OCI-LY3 (cell line): Measurements from ENCODE around the gene AKAP1.

Source experiments
- H2AFZ ChIP-seq: fragments of 200-600, 300-600 bp; shearing (Covaris generic); 2 replicates; pipeline ENCODE4 v1.6.0; 2014; ENCODE audit warnings: antibody characterized with exemption, low read depth, low read length
- H3K27ac ChIP-seq: fragments of 200-600, 300-600 bp; sonication (generic); 2 replicates; pipeline ENCODE4 v1.5.1; 2014; ENCODE audit warnings: mild to moderate bottlenecking, low read length, moderate library complexity, mixed read lengths
- H3K27me3 ChIP-seq: fragments of 200-600, 300-600 bp; sonication (generic); 2 replicates; pipeline ENCODE4 v1.6.1; 2014; ENCODE audit warnings: low read depth, low read length, mixed read lengths
- H3K36me3 ChIP-seq: fragments of 200-600, 300-600 bp; sonication (generic); replicated peaks from 2 replicates; pipeline ENCODE3; 2014; ENCODE audit warnings: low read depth, low read length, mixed read lengths
- H3K4me1 ChIP-seq: fragments of 300-600, 200-600 bp; sonication (generic); 2 replicates; pipeline ENCODE4 v1.6.1; 2014; ENCODE audit warnings: low read length, mixed read lengths
- H3K4me2 ChIP-seq: fragments of 200-600, 300-600 bp; sonication (generic); 2 replicates; pipeline ENCODE4 v1.6.1; 2014; ENCODE audit warnings: low read length, mixed read lengths
- H3K4me3 ChIP-seq: fragments of 300-600, 200-600 bp; sonication (generic); 2 replicates; pipeline ENCODE4 v1.5.1; 2014; ENCODE audit warnings: antibody characterized with exemption, mild to moderate bottlenecking, low read length, moderate library complexity
- H3K79me2 ChIP-seq: fragments of 300-600, 200-600 bp; shearing (Covaris generic); 2 replicates; pipeline ENCODE4 v1.6.1; 2014; ENCODE audit warnings: mild to moderate bottlenecking, low read length, mixed read lengths
- H3K9ac ChIP-seq: fragments of 300-600, 200-600 bp; shearing (Covaris generic); 2 replicates; pipeline ENCODE4 v1.6.0; 2014; ENCODE audit warnings: mild to moderate bottlenecking, low read length, moderate library complexity
- H3K9me3 ChIP-seq: fragments of 200-600, 300-600 bp; shearing (Covaris generic); 2 replicates; pipeline ENCODE4 v1.6.1; 2014; ENCODE audit warnings: low read length, mixed read lengths; ENCODE audit not compliant: insufficient read depth
- H4K20me1 ChIP-seq: fragments of 200-600, 300-600 bp; sonication (generic); 2 replicates; pipeline ENCODE4 v1.6.1; 2016; ENCODE audit warnings: low read length, mixed read lengths; ENCODE audit not compliant: insufficient read depth
- CTCF ChIP-seq: fragments of 200-600, 300-600 bp; sonication (generic); IDR thresholded peaks from 2 replicates; pipeline ENCODE4 v1.5.1; 2014; ENCODE audit warnings: antibody characterized with exemption, low read length, low read depth
- EZH2phosphoT487 ChIP-seq: fragments of 200-600 bp; shearing (Covaris generic); IDR thresholded peaks from 2 replicates; pipeline ENCODE4 v1.6.1; 2018; ENCODE audit warnings: antibody characterized with exemption, mixed run types, low read depth

The AKAP1 gene

GRCh38 chr17:57062865-57063264 lies 22.2 kb upstream of the AKAP1 start:
- no peak overlapping the region for H3K4me3 ChIP-seq
- H3K79me2 ChIP-seq, result no peaks in the 10 kb centered on the region
- H3K4me1 ChIP-seq, result peaks cover 3% of the 10 kb centered on the region
- H3K9me3 ChIP-seq, result no peaks in the 10 kb centered on the region
- no peaks in the 10 kb centered on the region for H4K20me1 ChIP-seq
- H3K27ac ChIP-seq, result no peak overlapping the region
- H3K4me2 ChIP-seq, result no peak overlapping the region
- H2AFZ ChIP-seq, result no peak overlapping the region
- no peaks in the 10 kb centered on the region for H3K36me3 ChIP-seq
- H3K27me3 ChIP-seq, result peaks cover 2% of the 10 kb centered on the region; the same call in 1 of the 2 replicates
- no peak for TF ChIP-seq EZH2phosphoT487
- no peak for TF ChIP-seq CTCF
- no peak overlapping the region for H3K9ac ChIP-seq

GRCh38 chr17:57067162-57067561 lies 17.9 kb upstream of the AKAP1 start:
- H3K79me2 ChIP-seq, result no peaks in the 10 kb centered on the region
- no peaks in the 10 kb centered on the region for H3K4me1 ChIP-seq
- H4K20me1 ChIP-seq, result no peaks in the 10 kb centered on the region
- H2AFZ ChIP-seq, result no peak overlapping the region
- no peak overlapping the region for H3K9ac ChIP-seq
- peaks cover 6% of the 10 kb centered on the region for H3K27me3 ChIP-seq
- H3K36me3 ChIP-seq, result no peaks in the 10 kb centered on the region
- no peak overlapping the region for H3K27ac ChIP-seq
- TF ChIP-seq EZH2phosphoT487 (no peak), CTCF (no peak)
- H3K4me2 ChIP-seq, result no peak overlapping the region
- H3K9me3 ChIP-seq, result no peaks in the 10 kb centered on the region
- H3K4me3 ChIP-seq, result no peak overlapping the region

GRCh38 chr17:57067781-57068180 lies 17.3 kb upstream of the AKAP1 start:
- Histone ChIP-seq H3K27me3 (peaks cover 12% of the 10 kb centered on the region), H2AFZ (no peak overlapping the region), H3K4me1 (no peaks in the 10 kb centered on the region), H4K20me1 (no peaks in the 10 kb centered on the region), H3K36me3 (no peaks in the 10 kb centered on the region), H3K27ac (no peak overlapping the region), H3K9ac (no peak overlapping the region), H3K79me2 (no peaks in the 10 kb centered on the region), H3K4me2 (no peak overlapping the region), H3K9me3 (no peaks in the 10 kb centered on the region), H3K4me3 (no peak overlapping the region)
- TF ChIP-seq CTCF (no peak), EZH2phosphoT487 (no peak)

- Histone ChIP-seq H3K9me3 (no peaks in the 10 kb centered on the region), H3K36me3 (no peaks in the 10 kb centered on the region), H3K4me3 (no peak overlapping the region), H3K4me1 (no peaks in the 10 kb centered on the region), H4K20me1 (no peaks in the 10 kb centered on the region), H3K27me3 (peaks cover 13% of the 10 kb centered on the region), H3K9ac (no peak overlapping the region), H3K4me2 (no peak overlapping the region), H3K79me2 (no peaks in the 10 kb centered on the region), H2AFZ (no peak overlapping the region), H3K27ac (no peak overlapping the region)
- no peak for TF ChIP-seq EZH2phosphoT487
- TF ChIP-seq CTCF, result no peak
Measured at GRCh38 chr17:57068222-57068658, 16.8 kb upstream of the AKAP1 start.
